Measurements from ENCODE around the gene CYTH4. TPM values are rescaled to one million over a fixed set of nuclear protein-coding genes. Genes with fewer than 3 reads are reported as not detected.

CYTH4 gene
- total and polyA plus RNA-seq, 10 of the 15 experiments (the other 5 are each of a cell fraction or from before 2014, with no cell fraction given), result 1.5 to 27.3 (median 16.9) TPM

- ChIA-PET RAD21 (ENCODE audit: unreplicated experiment) (interaction anchor here (1.0 to 1.2 kb wide), 2 partner anchors 10 to 44 kb away, joined by 3 read pairs; no protein-coding TSS in a partner anchor), CTCF (interaction anchor here (1.9 kb wide), 2 partner anchors 21 to 104 kb away, joined by 4 to 13 read pairs; no protein-coding TSS in a partner anchor), POLR2A (interaction anchor here (0.6 to 2.2 kb wide), 3 partner anchors 14 to 283 kb away, joined by 3 to 5 read pairs (median 3); no protein-coding TSS in a partner anchor), SMC1A (ENCODE audit: uncharacterized antibody, unreplicated experiment) (interaction anchor here (1.0 to 2.2 kb wide), 4 partner anchors 10 to 294 kb away, joined by 3 to 13 read pairs (median 5); no protein-coding TSS in a partner anchor)
- Histone ChIP-seq H3K27ac (ENCODE audit: control insufficient read depth, insufficient read depth) (no peak overlapping the region), H3K4me3 (no peak overlapping the region), H3K79me2 (ENCODE audit: control insufficient read depth, insufficient read depth, low read length) (0 out of 2 replicates have a peak, but pooled peaks cover 1% of the 10 kb centered on the region), H2AFZ (ENCODE audit: control insufficient read depth, low read depth, low read length) (no peak overlapping the region), H3K9me3 (replicated peaks; ENCODE audit: control insufficient read depth, insufficient read depth, low read length) (no peaks in the 10 kb centered on the region), H3K4me2 (ENCODE audit: control insufficient read depth, insufficient read depth) (no peak overlapping the region), H3K9ac (ENCODE audit: control insufficient read depth, insufficient read depth, low read length) (no peak overlapping the region), H3K4me1 (ENCODE audit: control insufficient read depth, insufficient read depth, low read length) (peaks cover 56% of the 10 kb centered on the region), H3K27me3 (replicated peaks in 1 of 2; ENCODE audit: control insufficient read depth in 2 of 2, insufficient read depth in 2 of 2, low read length in 1 of 2) (no peaks in the 10 kb centered on the region), H3K36me3 (ENCODE audit: control insufficient read depth in 2 of 2, insufficient read depth in 2 of 2, low read length in 1 of 2) (no peaks in the 10 kb centered on the region), H4K20me1 (ENCODE audit: control insufficient read depth, insufficient read depth) (no peaks in the 10 kb centered on the region)
- no peak for ATAC-seq
- intact Hi-C loops (cut with micrococcal nuclease; ENCODE audit: unreplicated experiment), result no loop called here
- no peak for DNase-seq (ENCODE audit: low read depth, low spot score)
- FAIRE-seq, result no peak
- no TSS peak for BruUV-seq (replicated peaks)
- in situ Hi-C loops (cut with MboI), result no loop called here
- TF ChIP-seq ZZZ3 (IDR thresholded peaks at IDR 0.05; ENCODE audit: control insufficient read depth, insufficient read length, low read depth) (no peak), ASH2L (IDR thresholded peaks at IDR 0.05; ENCODE audit: borderline replicate concordance, low read depth) (no peak), SREBF2 (IDR thresholded peaks at IDR 0.05; ENCODE audit: low read length) (no peak), SMAD5 (IDR thresholded peaks at IDR 0.05; ENCODE audit: low read depth) (no peak), ZSCAN29 (IDR thresholded peaks at IDR 0.05) (no peak), ZNF592 (IDR thresholded peaks at IDR 0.05) (no peak), PAX8 (IDR thresholded peaks at IDR 0.05) (no peak), SIN3A (IDR thresholded peaks at IDR 0.05; ENCODE audit: low read depth, low read length) (no peak), ELK1 (IDR thresholded peaks at IDR 0.05; ENCODE audit: low read depth, low read length) (no peak), CBX5 (IDR thresholded peaks at IDR 0.05; ENCODE audit: low read depth) (no peak), EED (IDR thresholded peaks at IDR 0.05; ENCODE audit: low read depth) (no peak), IKZF2 (IDR thresholded peaks at IDR 0.05) (no peak), TCF12 (IDR thresholded peaks at IDR 0.05; ENCODE audit: low read depth, low read length) (no peak), RUNX3 (IDR thresholded peaks at IDR 0.05; ENCODE audit: low read length) (no peak)
- 90% methylated on average over 10 of the region's 10 CpGs for WGBS (ENCODE audit: insufficient coverage, insufficient replicate concordance, low lambda C conversion rate, missing lambda C conversion rate)
Observed at GRCh38 chr22:37304595-37305343, 22.5 kb downstream of the CYTH4 start.

Measured in GM12878 (cell line).